Mammary epithelial cell (primary cell): ENCODE results near the gene MUC4.

ENCODE experiments used
- CTCF ChIP-seq, 2 donors: IDR thresholded peaks in 1 of 2; conservative IDR thresholded peaks in 1 of 2; 2 replicates each; pipeline ENCODE4 v1.5.1; 2011 to 2012; ENCODE audit warnings: inconsistent platforms in 2 of 2, low read length in 2 of 2, mild to moderate bottlenecking in 2 of 2, control low read depth in 1 of 2, low read depth in 1 of 2; ENCODE audit not compliant: insufficient read depth in 1 of 2; ENCODE audit errors: extremely low read depth in 1 of 2
- EZH2 ChIP-seq: IDR thresholded peaks from 2 replicates; pipeline ENCODE4 v1.6.1; 2012; ENCODE audit warnings: low read length, inconsistent platforms, borderline replicate concordance

- TF ChIP-seq CTCF (conservative IDR thresholded peaks at IDR 0.05 in 1 of 2, IDR thresholded peaks at IDR 0.05 in 1 of 2; ENCODE audit: extremely low read depth in 1 of 2, insufficient read depth in 1 of 2, low read depth in 1 of 2, low read length in 2 of 2) (no peak), EZH2 (no peak)
Observed at GRCh38 chr3:195807681-195808121, 4.0 kb downstream of the MUC4 start.
